Right lobe of liver (tissue), 4 donors: ENCODE results near the gene FYN.

Experiments
- POLR2A ChIP-seq: fragments of 450-650 bp; IDR thresholded peaks from one replicate; pipeline ENCODE4 v1.6.1; 2017; ENCODE audit warnings: antibody characterized with exemption, mild to moderate bottlenecking
- TF ChIP-seq, protein P1 (sequence below), 4 donors: fragments of 200-600 bp in 3 of 4; fragments of 450-650 bp in 1 of 4; IDR thresholded peaks; one replicate each; pipeline versions ENCODE4 v1.5.1 to v1.8.0; 2016 to 2022; ENCODE audit warnings: antibody characterized with exemption in 4 of 4, mild to moderate bottlenecking in 2 of 4
- donor health status: DM: no; HTN: no; CAD: no.
- donor health status: DM: no; HTN: no; CAD: no.
- donor health status: DM: no; HTN: yes; CAD: no.

GRCh38 chr6:111828809-111829208 is 44.4 kb downstream of the FYN start:
- TF ChIP-seq, protein P1, sequence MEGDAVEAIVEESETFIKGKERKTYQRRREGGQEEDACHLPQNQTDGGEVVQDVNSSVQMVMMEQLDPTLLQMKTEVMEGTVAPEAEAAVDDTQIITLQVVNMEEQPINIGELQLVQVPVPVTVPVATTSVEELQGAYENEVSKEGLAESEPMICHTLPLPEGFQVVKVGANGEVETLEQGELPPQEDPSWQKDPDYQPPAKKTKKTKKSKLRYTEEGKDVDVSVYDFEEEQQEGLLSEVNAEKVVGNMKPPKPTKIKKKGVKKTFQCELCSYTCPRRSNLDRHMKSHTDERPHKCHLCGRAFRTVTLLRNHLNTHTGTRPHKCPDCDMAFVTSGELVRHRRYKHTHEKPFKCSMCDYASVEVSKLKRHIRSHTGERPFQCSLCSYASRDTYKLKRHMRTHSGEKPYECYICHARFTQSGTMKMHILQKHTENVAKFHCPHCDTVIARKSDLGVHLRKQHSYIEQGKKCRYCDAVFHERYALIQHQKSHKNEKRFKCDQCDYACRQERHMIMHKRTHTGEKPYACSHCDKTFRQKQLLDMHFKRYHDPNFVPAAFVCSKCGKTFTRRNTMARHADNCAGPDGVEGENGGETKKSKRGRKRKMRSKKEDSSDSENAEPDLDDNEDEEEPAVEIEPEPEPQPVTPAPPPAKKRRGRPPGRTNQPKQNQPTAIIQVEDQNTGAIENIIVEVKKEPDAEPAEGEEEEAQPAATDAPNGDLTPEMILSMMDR (IDR thresholded peaks at IDR 0.05), result no peak
- no peak for TF ChIP-seq POLR2A
